Activated CD8-positive, alpha-beta memory T cell treated with anti-CD3 and anti-CD28 coated beads for 1 hour (primary cell): ENCODE results near the gene STRN3.
"Not testable (repeated sequence)": the region's sequence is repeated elsewhere in the genome, so short reads cannot be mapped to it uniquely, and the experiment has no call there.

Experiments
- DNase-seq, 2 donors: peaks; one replicate each; pipeline ENCODE4 v3.0.0-alpha.2; 2020; ENCODE audit warnings: low read depth in 1 of 2; ENCODE audit errors: extremely low read depth in 1 of 2

STRN3 gene

GRCh38 chr14:31037709-31038221, 11.6 kb upstream of the STRN3 start:
- no peak for DNase-seq

GRCh38 chr14:31036552-31036951, 10.4 kb upstream of the STRN3 start:
- DNase-seq = no peak

GRCh38 chr14:31030469-31030868, 4.3 kb upstream of the STRN3 start:
- no peak for DNase-seq

GRCh38 chr14:31029016-31029970, 3.1 kb upstream of the STRN3 start:
- DNase-seq = no peak

GRCh38 chr14:31027847-31028246, 1.7 kb upstream of the STRN3 start:
- no peak for DNase-seq

- peak; percentile 72 to 84 for DNase-seq
These were observed 464 bp upstream of the STRN3 start for GRCh38 chr14:31026450-31027235.

GRCh38 chr14:31025367-31026076, 657 bp downstream of the STRN3 start, which contains the start of gene AP4S1:
Gene AP4S1, plus strand, starts transcription at chr14:31025649. Its CDS starts 40,548 bp downstream, at chr14:31066197.
- DNase-seq = peak; percentile 4 to 30

- no peak for DNase-seq
These were observed 1.4 kb downstream of the STRN3 start for GRCh38 chr14:31024577-31025366.

- DNase-seq = no peak
These were observed 2.1 kb downstream of the STRN3 start for GRCh38 chr14:31024010-31024480.

GRCh38 chr14:31022386-31022785, 3.8 kb downstream of the STRN3 start:
- DNase-seq = no peak

GRCh38 chr14:31021576-31021949, 4.6 kb downstream of the STRN3 start:
- DNase-seq = no peak

GRCh38 chr14:31020834-31021575, 5.2 kb downstream of the STRN3 start:
- DNase-seq = no peak

- DNase-seq = no peak
These were observed 8.0 kb downstream of the STRN3 start for GRCh38 chr14:31018057-31018645.

GRCh38 chr14:31013841-31014240, 12.3 kb downstream of the STRN3 start:
- DNase-seq = no peak

- DNase-seq = no peak
These were observed 15.2 kb downstream of the STRN3 start for GRCh38 chr14:31010935-31011334.

GRCh38 chr14:31009836-31010574, 16.2 kb downstream of the STRN3 start:
- DNase-seq = no peak

- no peak for DNase-seq
These were observed 19.5 kb downstream of the STRN3 start for GRCh38 chr14:31006703-31007102.

- DNase-seq = not testable (repeated sequence)
These were observed 22.2 kb downstream of the STRN3 start for GRCh38 chr14:31004007-31004406.
